Activated naive CD4-positive, alpha-beta T cell (primary cell): ENCODE data around the gene MRTFA.
"Not testable (repeated sequence)": the region's sequence is repeated elsewhere in the genome, so short reads cannot be mapped to it uniquely, and the experiment has no call there.

Source experiments
- DNase-seq, 4 experiments: peaks; one replicate each; lab custom pipeline; 2025; lab: John Stamatoyannopoulos, UW

The MRTFA gene

DNA sequence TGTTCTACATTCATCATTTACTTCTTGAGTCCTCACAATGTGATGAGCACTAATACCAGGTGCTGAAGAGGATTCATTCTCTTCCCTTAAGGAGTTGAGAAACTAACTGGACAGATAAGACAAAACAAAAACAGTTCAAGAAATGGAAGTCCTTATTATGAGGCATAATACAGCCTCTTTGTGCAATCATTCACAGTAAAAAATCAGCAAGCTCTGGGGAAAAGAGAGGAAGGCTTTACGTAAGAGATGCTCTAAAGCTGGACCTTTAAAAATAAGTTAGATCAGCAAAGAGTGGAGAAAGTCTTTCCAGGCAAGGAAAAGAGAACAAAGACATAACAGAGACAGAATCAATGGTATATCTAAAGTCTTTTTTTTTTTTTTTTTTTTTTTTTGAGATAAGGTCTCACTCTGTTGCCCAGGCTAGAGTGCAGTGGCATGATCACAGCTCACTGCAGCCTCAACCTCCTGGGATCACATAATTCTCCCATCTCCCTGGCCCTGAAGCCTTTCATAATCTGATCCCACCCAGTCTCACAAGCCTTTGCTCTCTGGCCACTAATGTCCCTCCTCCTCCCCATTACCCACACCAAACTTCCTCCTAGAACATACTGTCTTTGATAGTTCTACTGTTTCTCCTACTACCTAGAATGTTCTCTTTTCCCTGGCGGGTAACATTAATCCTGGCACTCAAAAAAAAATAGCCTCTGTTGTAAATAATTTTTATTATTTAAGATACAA lies 40.9 kb downstream of the MRTFA start:
- no peak for DNase-seq

GRCh38 chr22:40594924-40595323 lies 41.6 kb downstream of the MRTFA start:
- no peak for DNase-seq

DNA sequence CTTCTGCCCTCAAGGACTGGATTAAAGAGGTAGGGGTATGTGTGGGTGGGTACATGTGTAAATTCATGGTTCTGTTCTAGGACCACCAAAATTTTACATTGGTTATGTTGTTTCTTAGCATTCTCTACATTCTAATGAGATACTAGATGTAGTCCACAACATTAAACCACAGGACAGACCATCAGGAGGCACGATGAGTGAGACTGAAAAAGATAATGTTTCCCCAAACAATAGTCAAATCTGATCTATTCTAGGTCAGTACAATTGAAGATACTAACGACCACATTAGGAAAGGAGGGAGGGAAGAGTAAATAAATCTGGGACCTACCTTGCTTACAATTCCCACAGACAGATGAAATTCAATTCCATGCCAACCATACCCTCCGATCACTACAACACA lies 42.2 kb downstream of the MRTFA start:
- no peak for DNase-seq

DNA sequence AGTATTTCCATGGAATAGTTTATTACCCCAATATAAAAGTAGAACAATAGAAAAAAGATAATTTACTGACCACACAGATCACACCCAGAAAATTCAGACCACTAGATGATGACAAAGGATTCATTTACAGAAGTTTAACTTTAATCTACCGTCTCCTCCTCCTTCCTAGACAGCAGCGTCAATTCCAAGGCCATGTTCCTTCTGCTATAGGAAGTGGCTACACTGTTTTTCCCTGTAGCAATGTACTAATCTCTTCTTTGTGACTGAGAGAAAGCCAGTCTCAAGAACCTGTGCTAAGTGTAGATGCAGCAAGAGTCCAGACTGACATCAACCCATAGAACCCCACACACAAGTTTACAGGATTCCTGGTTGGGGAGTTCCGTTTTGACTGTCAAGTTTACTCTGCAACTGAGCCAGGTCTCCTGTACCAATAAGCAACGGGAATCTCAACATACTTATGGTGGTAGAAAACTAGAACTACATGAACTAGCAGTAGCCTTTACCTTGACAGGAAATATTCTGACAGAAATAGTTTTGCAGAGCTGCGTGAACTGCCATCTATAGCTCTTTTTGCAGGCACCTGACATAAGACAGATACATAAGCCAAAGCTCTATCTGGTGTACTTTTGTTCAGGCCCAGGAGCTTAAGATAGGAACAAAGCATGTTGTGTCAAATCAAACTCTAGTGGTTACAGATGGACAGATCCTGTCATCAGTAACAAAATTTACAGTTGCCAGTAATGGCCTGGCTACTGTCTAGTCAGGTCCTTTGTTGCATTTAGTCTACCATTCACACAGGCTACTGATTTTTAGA lies 42.9 kb downstream of the MRTFA start:
- DNase-seq: no peak

GRCh38 chr22:40592352-40593113 lies 44.0 kb downstream of the MRTFA start:
- no peak for DNase-seq

GRCh38 chr22:40588726-40589125 lies 47.8 kb downstream of the MRTFA start:
- no peak for DNase-seq

DNA sequence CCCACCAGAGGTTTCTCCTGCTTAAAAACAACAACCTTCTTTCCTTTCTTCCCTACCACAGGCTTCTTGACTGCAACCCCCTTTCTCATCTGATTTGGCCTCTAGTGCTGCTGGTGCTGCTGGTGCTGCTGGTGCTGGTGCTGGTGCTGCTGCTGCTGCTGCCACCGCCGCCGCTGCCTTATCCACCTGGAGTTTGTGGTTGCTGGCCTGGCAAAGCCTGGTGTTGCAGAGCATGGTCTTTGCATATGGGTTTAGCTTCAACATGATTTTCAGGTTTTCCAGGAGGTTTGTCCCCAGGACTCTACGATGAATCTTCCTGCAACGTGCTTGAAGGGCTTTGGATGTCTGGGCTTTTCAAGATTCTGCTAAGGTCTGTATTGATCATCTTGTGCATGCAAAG lies 49.7 kb downstream of the MRTFA start:
- DNase-seq: no peak

GRCh38 chr22:40585310-40585751 lies 51.2 kb downstream of the MRTFA start:
- no peak for DNase-seq

GRCh38 chr22:40584766-40585165 lies 51.8 kb downstream of the MRTFA start:
- DNase-seq: not testable (repeated sequence)

DNA sequence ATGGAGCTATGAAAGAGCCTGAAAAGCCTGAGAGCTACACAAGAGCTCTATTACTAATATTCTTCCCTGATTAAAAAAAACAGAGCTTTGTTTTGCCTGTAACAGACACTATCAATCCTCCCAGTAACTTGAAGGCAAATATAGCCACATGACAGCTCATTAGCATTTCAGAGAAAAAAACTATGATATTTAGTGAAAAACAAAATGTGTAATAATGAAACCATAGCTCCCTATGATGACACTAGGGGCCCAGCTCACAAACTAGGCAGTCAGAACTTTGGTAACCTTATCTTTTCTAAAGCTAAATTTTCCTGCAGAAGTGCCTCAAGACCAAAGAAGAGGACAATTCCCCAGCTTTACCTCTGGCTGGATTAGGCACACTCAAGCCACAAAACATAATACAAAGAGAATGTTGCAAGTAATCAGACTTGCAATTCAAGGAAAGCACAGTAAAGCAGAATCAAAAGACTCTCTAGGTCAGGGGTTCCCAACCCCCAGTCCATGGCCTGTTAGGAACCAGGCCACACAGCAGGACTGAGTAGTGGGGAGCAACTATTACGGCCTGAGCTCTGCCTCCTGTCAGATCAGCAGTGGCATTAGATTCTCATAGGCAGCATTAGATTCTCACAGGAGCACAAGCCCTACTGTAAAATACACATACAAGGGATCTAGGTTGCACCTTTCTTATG lies 53.3 kb downstream of the MRTFA start:
- no peak for DNase-seq

- DNase-seq: no peak
These were observed 54.5 kb downstream of the MRTFA start for GRCh38 chr22:40582063-40582462.

DNA sequence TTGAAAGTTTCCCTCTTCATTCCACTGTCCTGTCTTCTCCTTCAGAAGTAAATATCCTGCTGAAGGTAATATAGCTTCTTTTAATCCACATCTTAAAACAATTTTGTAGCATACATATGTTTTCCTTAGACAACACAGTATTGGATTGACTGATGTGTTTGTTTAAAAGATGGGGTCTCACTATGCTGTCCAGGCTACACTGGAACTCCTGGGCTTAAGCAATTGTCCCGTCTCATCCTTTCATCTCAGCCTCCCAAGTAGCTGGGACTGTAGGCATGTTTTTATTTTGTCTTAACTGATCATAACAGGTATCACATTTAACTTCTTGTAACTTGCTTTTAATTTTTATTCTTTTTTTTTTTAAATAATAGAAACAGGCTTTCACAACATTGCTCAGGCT lies 55.9 kb downstream of the MRTFA start:
- no peak for DNase-seq

GRCh38 chr22:40578171-40578570 lies 58.3 kb downstream of the MRTFA start:
- DNase-seq: no peak

- DNase-seq: no peak
These were observed 63.5 kb downstream of the MRTFA start for GRCh38 chr22:40572976-40573375.

GRCh38 chr22:40571887-40572286 lies 64.6 kb downstream of the MRTFA start:
- no peak for DNase-seq

GRCh38 chr22:40567626-40568328 lies 68.7 kb downstream of the MRTFA start:
- DNase-seq: no peak

- DNase-seq: no peak
These were observed 69.4 kb downstream of the MRTFA start for GRCh38 chr22:40567106-40567505.

- no peak for DNase-seq
These were observed 75.5 kb downstream of the MRTFA start for GRCh38 chr22:40560994-40561515.

- no peak for DNase-seq
These were observed 76.0 kb downstream of the MRTFA start for GRCh38 chr22:40560551-40560950.

GRCh38 chr22:40557972-40558371 lies 78.5 kb downstream of the MRTFA start:
- DNase-seq: no peak

GRCh38 chr22:40556641-40557040 lies 79.9 kb downstream of the MRTFA start:
- no peak for DNase-seq
